Mucosa of gallbladder (tissue), 1 donor: ENCODE results near the gene MAP4K3. TPM values are rescaled to one million over a fixed set of nuclear protein-coding genes. Genes with fewer than 3 reads are reported as not detected.
A peak's percentile ranks its signal among the peaks of the same experiment; 100 is the strongest.

Experiments used
- DNase-seq: peaks from one replicate; pipeline ENCODE4 v3.0.0-alpha.2; 2020; ENCODE audit warnings: low spot score
- total RNA-seq: library from RNA; stranded (reverse); gene quantifications from one replicate; pipeline ENCODE4 v1.2.1, GENCODE V29; 2021
- donor health status: DM: no; HTN: no; CAD: no.

Gene MAP4K3
- 69.2 TPM for total RNA-seq

- peak; percentile 94 for DNase-seq
Observed at GRCh38 chr2:39436592-39437521, at the start of gene MAP4K3. Gene MAP4K3 (minus strand): TSS chr2:39437285. CDS start chr2:39436987, 298 bp downstream.

- DNase-seq, result no peak
Observed at GRCh38 chr2:39486071-39486470, 49.0 kb upstream of the MAP4K3 start.

- DNase-seq, result no peak
Observed at GRCh38 chr2:39484620-39485495, 47.8 kb upstream of the MAP4K3 start.

- DNase-seq, result no peak
Observed at GRCh38 chr2:39484206-39484605, 47.1 kb upstream of the MAP4K3 start.

- no peak for DNase-seq
Observed at GRCh38 chr2:39483534-39483933, 46.4 kb upstream of the MAP4K3 start.

- DNase-seq, result no peak
Observed at GRCh38 chr2:39481611-39482010, 44.5 kb upstream of the MAP4K3 start.

- no peak for DNase-seq
Observed at GRCh38 chr2:39479696-39480095, 42.6 kb upstream of the MAP4K3 start.

- DNase-seq, result no peak
Observed at GRCh38 chr2:39479053-39479670, 42.1 kb upstream of the MAP4K3 start.

- no peak for DNase-seq
Observed at GRCh38 chr2:39476524-39476923, 39.4 kb upstream of the MAP4K3 start.

- DNase-seq, result no peak
Observed at GRCh38 chr2:39475006-39475405, 37.9 kb upstream of the MAP4K3 start.

- no peak for DNase-seq
Observed at GRCh38 chr2:39470580-39470979, 33.5 kb upstream of the MAP4K3 start.

GRCh38 chr2:39469807-39470206 lies 32.7 kb upstream of the MAP4K3 start:
- DNase-seq, result peak; percentile 64

GRCh38 chr2:39468579-39469451 lies 31.7 kb upstream of the MAP4K3 start:
- DNase-seq, result no peak

- no peak for DNase-seq
Observed at GRCh38 chr2:39466311-39466710, 29.2 kb upstream of the MAP4K3 start.

GRCh38 chr2:39464864-39465263 lies 27.8 kb upstream of the MAP4K3 start:
- no peak for DNase-seq

- DNase-seq, result no peak
Observed at GRCh38 chr2:39455826-39456225, 18.7 kb upstream of the MAP4K3 start.

- DNase-seq, result no peak
Observed at GRCh38 chr2:39452396-39452795, 15.3 kb upstream of the MAP4K3 start.

- no peak for DNase-seq
Observed at GRCh38 chr2:39451954-39452353, 14.9 kb upstream of the MAP4K3 start.

GRCh38 chr2:39448169-39448502 lies 11.1 kb upstream of the MAP4K3 start:
- no peak for DNase-seq

- DNase-seq, result no peak
Observed at GRCh38 chr2:39447266-39448168, 10.4 kb upstream of the MAP4K3 start.
